PC-9 (cell line): ENCODE measurements around the gene RTCB.

ENCODE experiments used
- EZH2 ChIP-seq: fragments of 200-600 bp; sonication (generic); IDR thresholded peaks from 2 replicates; pipeline ENCODE4 v1.8.0; 2017; ENCODE audit warnings: antibody characterized with exemption, low read depth
- TF ChIP-seq, protein P1 (sequence below): fragments of 200-600 bp; sonication (generic); conservative IDR thresholded peaks from 2 replicates; pipeline ENCODE4 v1.6.1; 2017; ENCODE audit warnings: mixed run types, antibody characterized with exemption, mild to moderate bottlenecking, moderate library complexity

DNA sequence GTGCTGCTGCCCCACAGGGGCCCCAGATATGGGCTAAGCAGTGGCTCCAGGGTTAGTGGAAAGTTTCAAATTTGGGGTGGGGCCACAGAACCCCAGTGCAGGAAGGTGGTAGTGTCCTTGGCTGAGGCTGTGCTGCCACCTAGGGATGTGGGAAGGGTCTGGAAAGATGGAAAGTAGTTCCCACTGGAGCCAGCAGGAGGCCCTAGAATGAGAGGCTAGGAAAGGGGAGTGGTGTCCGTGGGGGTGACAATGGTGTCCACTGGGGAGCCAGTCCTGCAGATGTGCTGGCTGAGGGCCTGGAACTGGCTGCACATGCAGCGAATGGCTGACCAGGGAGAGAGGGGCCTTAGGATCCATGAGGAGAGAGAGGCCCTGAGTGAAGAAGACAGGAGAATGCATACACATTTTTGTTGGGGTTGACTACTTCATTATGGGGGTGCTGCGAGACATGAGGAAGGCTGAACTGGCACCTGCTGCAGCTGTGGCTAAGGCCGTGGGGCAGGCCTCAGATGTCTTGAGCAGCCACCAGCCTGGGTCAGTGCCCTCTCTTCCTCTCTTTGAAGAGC, 33.3 kb downstream of the RTCB start:
- TF ChIP-seq, protein P1, sequence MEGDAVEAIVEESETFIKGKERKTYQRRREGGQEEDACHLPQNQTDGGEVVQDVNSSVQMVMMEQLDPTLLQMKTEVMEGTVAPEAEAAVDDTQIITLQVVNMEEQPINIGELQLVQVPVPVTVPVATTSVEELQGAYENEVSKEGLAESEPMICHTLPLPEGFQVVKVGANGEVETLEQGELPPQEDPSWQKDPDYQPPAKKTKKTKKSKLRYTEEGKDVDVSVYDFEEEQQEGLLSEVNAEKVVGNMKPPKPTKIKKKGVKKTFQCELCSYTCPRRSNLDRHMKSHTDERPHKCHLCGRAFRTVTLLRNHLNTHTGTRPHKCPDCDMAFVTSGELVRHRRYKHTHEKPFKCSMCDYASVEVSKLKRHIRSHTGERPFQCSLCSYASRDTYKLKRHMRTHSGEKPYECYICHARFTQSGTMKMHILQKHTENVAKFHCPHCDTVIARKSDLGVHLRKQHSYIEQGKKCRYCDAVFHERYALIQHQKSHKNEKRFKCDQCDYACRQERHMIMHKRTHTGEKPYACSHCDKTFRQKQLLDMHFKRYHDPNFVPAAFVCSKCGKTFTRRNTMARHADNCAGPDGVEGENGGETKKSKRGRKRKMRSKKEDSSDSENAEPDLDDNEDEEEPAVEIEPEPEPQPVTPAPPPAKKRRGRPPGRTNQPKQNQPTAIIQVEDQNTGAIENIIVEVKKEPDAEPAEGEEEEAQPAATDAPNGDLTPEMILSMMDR: peak; percentile 68
- TF ChIP-seq EZH2: no peak
